Ishikawa (cell line): ENCODE data around the gene SRP9.

Source experiments
- CEBPB ChIP-seq: IDR thresholded peaks from 2 replicates; pipeline ENCODE4 v1.6.1; 2012
- CREB1 ChIP-seq: IDR thresholded peaks from 2 replicates; pipeline ENCODE4 v1.6.1; 2012; ENCODE audit warnings: low read depth
- EP300 ChIP-seq: IDR thresholded peaks from 2 replicates; pipeline ENCODE4 v1.6.1; 2012; ENCODE audit warnings: borderline replicate concordance
- FOXM1 ChIP-seq: IDR thresholded peaks from 2 replicates; pipeline ENCODE4 v1.6.1; 2012; ENCODE audit warnings: low read depth, borderline replicate concordance
- MAX ChIP-seq: IDR thresholded peaks from 2 replicates; pipeline ENCODE4 v1.6.1; 2012
- RAD21 ChIP-seq: IDR thresholded peaks from 2 replicates; pipeline ENCODE4 v1.6.1; 2012; ENCODE audit warnings: low read depth
- TCF12 ChIP-seq: IDR thresholded peaks from 2 replicates; pipeline ENCODE4 v1.6.1; 2012; ENCODE audit warnings: low read depth
- TEAD4 ChIP-seq: IDR thresholded peaks from 2 replicates; pipeline ENCODE4 v1.6.1; 2012

- TF ChIP-seq CEBPB (no peak), MAX (no peak), RAD21 (no peak), EP300 (no peak), FOXM1 (no peak), TEAD4 (no peak), CREB1 (no peak), TCF12 (no peak)
Measured at GRCh38 chr1:225780134-225780533, 2.5 kb downstream of the SRP9 start.
